ENCODE data around the gene BTNL3.
"Not testable (repeated sequence)": the region's sequence is repeated elsewhere in the genome, so short reads cannot be mapped to it uniquely, and the experiment has no call there.

Gene BTNL3

GRCh38 chr5:180988592-180988991, at the start of gene BTNL3:
TSS of gene BTNL3 (plus strand) at chr5:180988846. CDS start at chr5:180989029, 183 bp downstream.
- no peak for DNase-seq (ENCODE audit: low spot score)

- no peak for DNase-seq (ENCODE audit: low spot score)
Measured at GRCh38 chr5:180950291-180950949, 38.2 kb upstream of the BTNL3 start.

- no peak for DNase-seq (ENCODE audit: low spot score)
Measured at GRCh38 chr5:180959661-180960060, 29.0 kb upstream of the BTNL3 start.

GRCh38 chr5:180960209-180960608, 28.4 kb upstream of the BTNL3 start:
- DNase-seq (ENCODE audit: low spot score), result no peak

GRCh38 chr5:180969406-180969805, 19.2 kb upstream of the BTNL3 start:
- DNase-seq (ENCODE audit: low spot score), result no peak

GRCh38 chr5:180970336-180970735, 18.3 kb upstream of the BTNL3 start:
- DNase-seq (ENCODE audit: low spot score), result no peak

GRCh38 chr5:180970875-180971274, 17.8 kb upstream of the BTNL3 start:
- DNase-seq (ENCODE audit: low spot score), result no peak

GRCh38 chr5:180974612-180975315, 13.9 kb upstream of the BTNL3 start:
- DNase-seq (ENCODE audit: low spot score), result no peak

GRCh38 chr5:180975338-180975737, 13.3 kb upstream of the BTNL3 start:
- no peak for DNase-seq (ENCODE audit: low spot score)

- DNase-seq (ENCODE audit: low spot score), result no peak
Measured at GRCh38 chr5:180976518-180976917, 12.1 kb upstream of the BTNL3 start.

GRCh38 chr5:180977852-180978251, 10.8 kb upstream of the BTNL3 start:
- no peak for DNase-seq (ENCODE audit: low spot score)

- DNase-seq (ENCODE audit: low spot score), result no peak
Measured at GRCh38 chr5:180982008-180982741, 6.5 kb upstream of the BTNL3 start.

GRCh38 chr5:180988016-180988415, 630 bp upstream of the BTNL3 start:
- DNase-seq (ENCODE audit: low spot score), result no peak

- no peak for DNase-seq (ENCODE audit: low spot score)
Measured at GRCh38 chr5:180990086-180990881, 1.6 kb downstream of the BTNL3 start.

- no peak for DNase-seq (ENCODE audit: low spot score)
Measured at GRCh38 chr5:180990882-180991242, 2.2 kb downstream of the BTNL3 start.

- no peak for DNase-seq (ENCODE audit: low spot score)
Measured at GRCh38 chr5:181001947-181002346, 13.3 kb downstream of the BTNL3 start.

- no peak for DNase-seq (ENCODE audit: low spot score)
Measured at GRCh38 chr5:181005791-181006190, 17.1 kb downstream of the BTNL3 start.

- no peak for DNase-seq (ENCODE audit: low spot score)
Measured at GRCh38 chr5:181008136-181008535, 19.5 kb downstream of the BTNL3 start.

GRCh38 chr5:181010018-181010417, 21.4 kb downstream of the BTNL3 start:
- DNase-seq (ENCODE audit: low spot score), result not testable (repeated sequence)

- not testable (repeated sequence) for DNase-seq (ENCODE audit: low spot score)
Measured at GRCh38 chr5:181014654-181015053, 26.0 kb downstream of the BTNL3 start.

- not testable (repeated sequence) for DNase-seq (ENCODE audit: low spot score)
Measured at GRCh38 chr5:181017448-181017847, 28.8 kb downstream of the BTNL3 start.

- DNase-seq (ENCODE audit: low spot score), result no peak
Measured at GRCh38 chr5:181020688-181021087, 32.0 kb downstream of the BTNL3 start.

Measured in kidney capillary endothelial cell (primary cell).